Medulla oblongata (tissue), 1 donor: ENCODE results near the gene FBXO11.
A peak's percentile ranks its signal among the peaks of the same experiment; 100 is the strongest.
"Not testable (repeated sequence)": the region's sequence is repeated elsewhere in the genome, so short reads cannot be mapped to it uniquely, and the experiment has no call there.

Experiments used
- DNase-seq: peaks from one replicate; pipeline ENCODE4 v3.0.0-alpha.2; 2015; ENCODE audit errors: extremely low spot score

The FBXO11 gene

GRCh38 chr2:47897883-47898731 lies 8.2 kb downstream of the FBXO11 start:
- DNase-seq = no peak

DNA sequence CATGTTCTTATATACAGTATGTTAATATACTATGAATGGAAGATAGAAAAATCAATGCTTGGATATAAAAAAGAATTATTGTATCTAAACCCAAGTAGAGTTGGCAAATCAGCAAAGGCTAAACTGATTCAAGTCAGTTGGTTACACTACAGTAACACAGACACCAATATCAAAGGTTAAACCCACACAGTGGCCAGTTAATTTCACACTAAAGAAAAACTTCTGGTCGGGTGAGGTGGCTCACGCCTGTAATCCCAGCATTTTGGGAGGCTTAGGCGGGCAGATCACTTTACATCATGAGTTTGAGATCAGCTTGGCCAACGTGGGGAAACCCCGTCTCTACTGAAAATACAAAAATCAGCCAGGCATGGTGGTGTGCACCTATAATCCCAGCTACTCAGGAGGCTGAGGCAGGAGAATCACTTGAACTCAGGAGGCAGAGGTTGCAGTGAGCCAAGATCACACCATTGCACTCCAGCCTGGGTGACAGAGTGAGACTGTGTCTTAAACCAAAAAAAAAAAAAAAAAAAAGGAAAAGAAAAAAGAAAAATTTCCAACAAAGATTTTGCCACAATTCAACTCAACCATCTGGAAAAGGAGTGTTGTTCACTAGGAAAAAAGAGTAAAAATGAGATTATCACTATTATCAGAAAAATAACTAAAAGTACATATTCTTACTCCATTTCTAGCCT lies 9.0 kb downstream of the FBXO11 start:
- DNase-seq = not testable (repeated sequence)

GRCh38 chr2:47896450-47896968 lies 9.8 kb downstream of the FBXO11 start:
- no peak for DNase-seq

- no peak for DNase-seq
These were observed 12.5 kb downstream of the FBXO11 start for GRCh38 chr2:47893771-47894170.

DNA sequence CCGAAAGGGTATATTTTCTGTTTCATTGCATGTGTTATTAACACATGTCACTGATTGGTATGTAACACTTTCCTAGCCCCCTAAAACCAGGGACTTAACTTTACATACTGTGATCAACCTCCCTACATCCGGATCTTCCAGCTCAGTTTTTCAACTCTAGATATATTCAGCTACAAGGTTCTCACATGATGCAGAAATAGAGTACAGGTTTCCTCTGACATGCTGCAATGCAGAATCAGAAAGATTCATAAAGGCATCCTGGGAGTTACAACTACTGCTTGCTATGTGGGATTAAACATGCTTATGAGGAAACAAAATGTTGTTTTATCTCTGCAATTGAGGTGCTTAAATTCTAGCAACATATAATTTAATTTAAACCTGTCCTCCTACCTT lies 14.0 kb downstream of the FBXO11 start:
- no peak for DNase-seq

DNA sequence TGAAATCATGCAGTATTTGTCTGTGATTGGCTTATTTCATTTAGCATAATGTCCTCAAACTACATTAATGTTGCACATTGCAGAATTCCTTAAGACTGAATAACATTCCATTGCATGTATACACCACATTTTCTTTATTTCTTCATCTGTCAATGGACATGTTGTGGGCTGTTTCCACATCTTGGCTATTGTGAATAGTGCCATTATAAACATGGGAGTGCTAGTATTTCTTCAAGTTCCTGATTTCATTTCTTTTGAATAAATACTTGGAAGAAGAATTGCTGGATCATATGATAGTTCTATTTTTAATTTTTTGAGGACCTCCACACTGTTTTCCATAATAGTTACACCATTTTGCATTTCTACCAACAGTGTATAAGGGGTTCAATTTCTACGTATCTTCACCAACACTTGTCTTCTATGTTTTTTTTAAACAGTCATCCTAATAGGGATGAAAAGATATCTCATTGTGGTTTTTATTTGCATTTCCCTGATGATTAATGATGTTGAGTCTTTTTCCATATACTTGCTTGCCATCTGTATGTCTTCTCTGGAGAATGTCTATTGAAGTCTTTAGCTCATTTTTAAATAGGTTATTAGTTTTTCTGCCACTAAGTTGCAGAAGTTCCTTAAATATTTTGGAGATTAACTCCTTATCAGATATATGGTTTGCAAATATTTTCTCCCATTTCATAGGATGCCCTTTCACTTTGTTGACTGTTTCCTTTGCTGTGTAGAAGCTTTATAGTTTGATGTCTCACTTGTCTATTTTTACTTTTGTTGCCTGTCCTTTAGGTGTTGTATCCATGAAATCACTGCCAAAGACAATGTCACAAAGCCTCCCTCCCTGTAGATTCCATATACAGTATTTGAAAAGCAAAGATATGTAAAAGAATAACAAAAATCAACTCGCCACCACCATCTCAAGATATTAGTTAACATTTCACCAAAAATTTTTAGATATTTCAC lies 14.6 kb downstream of the FBXO11 start:
- DNase-seq = no peak

GRCh38 chr2:47890711-47891368 lies 15.5 kb downstream of the FBXO11 start:
- no peak for DNase-seq

GRCh38 chr2:47888581-47889280 lies 17.6 kb downstream of the FBXO11 start:
- no peak for DNase-seq

DNA sequence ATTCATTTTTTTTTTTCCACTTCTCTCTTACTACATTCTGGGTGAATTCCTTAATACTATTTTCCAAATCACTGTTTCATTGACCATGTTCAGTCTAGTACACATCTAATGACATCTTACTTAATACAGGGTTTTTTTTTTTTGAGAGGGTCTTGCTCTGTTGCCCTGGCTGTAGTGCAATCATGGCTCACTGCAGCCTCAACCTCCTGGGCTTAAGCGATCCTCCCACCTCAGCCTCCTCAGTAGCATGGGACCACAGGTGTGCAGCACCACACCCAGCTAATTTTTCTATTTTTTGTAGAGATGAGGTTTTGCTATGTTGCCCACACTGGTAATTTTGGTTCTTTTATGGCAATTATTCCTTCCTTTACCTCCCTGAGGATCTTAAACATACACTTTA lies 29.4 kb downstream of the FBXO11 start:
- no peak for DNase-seq

DNA sequence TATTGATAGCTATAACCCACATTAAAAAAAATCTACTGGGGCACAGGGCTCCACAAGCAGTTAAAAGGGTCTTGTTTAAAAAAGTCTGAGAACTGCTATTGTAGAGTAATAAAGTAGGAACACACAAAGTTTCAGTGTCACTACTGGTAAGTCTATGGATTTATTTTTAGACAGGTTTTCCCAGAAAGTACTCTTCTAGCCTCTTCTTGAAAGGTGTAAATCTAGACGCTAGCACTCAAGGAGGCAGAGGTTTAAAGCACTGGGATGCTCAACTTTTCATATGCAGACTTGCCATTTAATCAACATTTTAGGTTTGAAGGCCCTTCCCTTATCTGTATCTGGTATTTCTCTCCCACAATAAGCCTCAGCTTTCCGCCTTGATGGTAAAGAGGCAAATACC lies 33.4 kb downstream of the FBXO11 start:
- DNase-seq = no peak

DNA sequence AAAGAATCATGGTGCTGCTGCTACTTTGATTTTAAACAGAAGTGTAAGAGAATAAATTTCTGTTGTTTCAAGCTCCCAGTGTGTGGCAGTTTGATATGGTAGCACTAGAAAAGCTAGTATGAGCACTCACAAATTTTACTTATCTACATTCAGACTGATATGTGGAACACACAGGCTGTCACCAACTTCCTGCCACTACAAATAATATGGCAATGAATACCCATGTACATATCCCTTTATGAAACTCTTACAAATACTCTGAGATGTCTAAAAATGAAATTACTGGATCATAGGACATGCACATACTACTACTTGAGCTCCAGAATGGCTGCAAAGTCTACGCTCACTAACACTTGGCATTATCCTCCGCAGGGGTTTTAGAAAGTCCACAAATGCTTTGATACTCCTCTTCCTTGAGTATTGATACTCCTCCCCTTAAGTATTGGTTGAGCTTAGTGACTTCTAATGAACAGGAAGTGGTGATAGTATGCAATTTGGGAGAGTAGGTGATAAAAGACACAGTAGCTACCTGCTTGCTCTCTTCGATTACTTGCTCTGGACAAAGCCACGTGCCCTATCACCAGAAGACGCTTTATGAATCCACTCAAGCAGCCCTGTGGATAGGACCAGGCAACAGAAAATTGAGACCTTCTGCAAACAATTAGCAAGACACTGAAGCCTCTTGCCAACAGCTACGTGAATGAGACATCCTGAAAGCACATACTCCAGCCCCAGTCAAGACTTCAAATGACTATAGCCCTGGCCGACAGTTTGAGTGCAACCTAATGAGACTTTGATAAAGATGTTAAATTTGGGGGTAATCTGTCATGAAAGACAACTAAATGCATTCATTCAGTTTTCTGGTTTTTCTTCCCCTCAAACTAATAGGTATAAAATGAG lies 35.4 kb downstream of the FBXO11 start:
- no peak for DNase-seq

DNA sequence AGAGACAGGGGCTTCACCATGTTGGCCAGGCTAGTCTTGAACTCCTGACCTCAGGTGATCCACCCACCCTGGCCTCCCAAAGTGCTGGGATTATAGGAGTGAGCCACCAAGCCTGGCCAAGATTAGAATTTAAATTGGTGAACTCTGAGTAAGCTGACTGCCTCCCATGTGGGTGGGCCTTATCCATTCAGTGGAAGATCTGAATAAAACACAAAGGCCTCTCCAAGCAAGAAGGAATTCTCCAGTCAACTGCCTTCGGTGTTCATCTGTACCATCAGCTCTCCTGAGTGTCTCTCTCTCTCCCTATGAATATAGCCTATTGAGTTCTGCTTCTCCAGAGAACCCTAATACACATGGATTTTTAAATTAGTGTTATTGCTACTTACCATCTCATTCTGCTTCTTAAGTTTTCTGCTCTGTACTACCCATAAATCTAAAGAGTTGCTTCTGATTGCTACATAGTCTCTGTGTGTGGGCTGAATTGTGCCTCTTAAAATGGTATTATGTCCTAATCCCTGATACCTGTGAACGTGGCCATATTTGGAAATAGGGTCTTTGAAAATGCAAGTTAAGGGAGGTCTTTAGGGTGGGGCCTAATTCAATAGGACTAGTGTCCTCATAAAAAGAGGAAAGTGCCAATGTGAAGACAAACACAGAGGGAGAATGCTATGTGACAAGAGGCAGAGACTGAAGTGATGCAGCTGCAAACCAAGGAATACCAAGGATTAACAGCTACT lies 36.3 kb downstream of the FBXO11 start:
- DNase-seq = no peak

GRCh38 chr2:47868611-47869352 lies 37.5 kb downstream of the FBXO11 start:
- no peak for DNase-seq

DNA sequence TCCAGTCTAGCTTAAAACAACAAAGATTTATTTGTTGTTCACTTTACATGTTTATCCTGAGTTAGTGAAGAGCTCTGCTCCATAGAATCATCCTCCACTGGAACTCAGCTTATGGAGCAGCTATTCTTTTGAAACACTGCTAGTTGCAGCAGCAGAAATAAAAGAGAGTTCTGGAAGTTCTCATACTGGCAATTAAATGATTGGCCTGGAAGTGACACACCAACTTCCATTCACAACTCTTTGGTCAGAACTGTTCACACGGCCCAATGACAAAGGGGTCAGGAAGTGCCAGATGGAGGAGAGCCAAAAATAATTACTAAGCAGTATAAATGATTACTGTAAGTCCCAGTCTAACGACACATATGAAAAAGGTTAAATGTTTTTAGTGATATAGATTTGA lies 39.1 kb downstream of the FBXO11 start:
- DNase-seq = peak; percentile 59

GRCh38 chr2:47864566-47864965 lies 41.7 kb downstream of the FBXO11 start:
- no peak for DNase-seq

DNA sequence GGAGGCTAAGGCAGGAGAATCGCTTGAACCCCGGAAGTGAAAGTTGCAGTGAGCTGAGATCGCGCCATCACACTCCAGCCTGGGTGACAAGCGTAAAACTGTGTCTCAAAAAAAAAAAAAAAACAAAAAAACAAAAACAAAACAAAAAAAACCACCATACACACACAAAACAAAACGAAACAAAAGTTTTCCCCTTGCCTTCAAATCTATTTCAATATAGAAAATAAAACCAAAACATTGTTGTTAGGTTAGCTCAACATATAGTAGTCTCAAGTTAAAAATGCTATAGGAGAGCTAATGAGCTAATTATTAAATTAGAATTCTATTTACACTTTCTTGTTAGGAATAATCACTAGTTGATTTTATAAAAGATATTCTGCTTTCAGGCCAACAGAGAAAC lies 43.3 kb downstream of the FBXO11 start:
- DNase-seq = no peak

DNA sequence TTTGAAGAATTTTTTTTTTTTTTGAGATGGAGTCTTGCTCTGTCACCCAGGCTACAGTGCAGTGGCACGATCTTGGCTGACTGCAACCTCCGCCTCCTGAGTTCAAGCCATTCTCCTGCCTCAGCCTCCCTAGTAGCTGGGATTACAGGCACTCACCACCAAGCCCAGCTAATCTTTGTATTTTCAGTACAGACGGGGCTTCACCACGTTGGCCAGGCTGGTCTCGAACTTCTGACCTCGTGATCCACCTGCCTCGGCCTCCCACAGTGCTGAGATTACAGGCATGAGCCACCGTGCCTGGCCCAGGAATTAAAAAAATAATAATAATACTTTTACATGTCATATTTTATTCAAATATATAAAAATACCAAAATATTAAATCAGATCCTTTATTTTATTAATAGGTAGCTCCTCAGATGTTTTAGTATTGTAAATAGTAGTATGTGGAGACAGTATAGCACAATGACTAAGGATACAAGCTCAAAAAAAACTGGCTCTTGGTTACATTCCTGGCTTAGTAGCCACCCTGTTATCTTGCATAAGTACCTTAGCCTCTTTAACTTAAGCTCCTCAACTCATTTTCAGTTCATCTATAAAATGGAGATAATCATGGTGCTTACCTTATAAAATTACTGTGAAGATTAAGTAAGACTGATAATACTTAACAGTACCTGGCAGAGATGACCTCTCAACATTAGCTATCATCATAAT lies 53.1 kb downstream of the FBXO11 start:
- DNase-seq = not testable (repeated sequence)

DNA sequence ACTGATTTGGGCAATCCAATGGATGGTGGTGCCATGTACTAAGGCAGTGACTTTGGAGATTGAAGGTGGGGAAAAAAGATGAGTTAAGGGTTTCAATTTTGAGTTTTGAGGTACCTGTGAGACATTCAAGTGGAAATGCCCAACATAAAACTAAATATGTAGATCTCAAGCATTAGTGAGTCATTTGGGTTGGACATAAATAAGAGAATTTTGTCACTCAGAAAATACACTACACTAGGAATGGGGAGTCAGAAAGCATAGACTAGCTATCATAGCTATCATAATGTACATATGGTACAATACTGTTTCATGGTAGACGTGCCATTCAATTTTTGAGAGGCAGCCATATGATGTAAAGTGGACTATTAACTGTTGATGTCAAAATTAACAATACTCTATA lies 56.1 kb downstream of the FBXO11 start:
- no peak for DNase-seq
